PC-3 (cell line): Measurements from ENCODE around the gene TFDP2. TPM values are rescaled to one million over a fixed set of nuclear protein-coding genes. Genes with fewer than 3 reads are reported as not detected.

Source experiments
- ATAC-seq: fragments of 200-7000 bp; cut with Tn5 transposase; 2 replicates; pipeline ENCODE4 v1.9.1; 2020; ENCODE audit warnings: mild to moderate bottlenecking, moderate library complexity
- BruUV-seq: library from RNA; stranded (reverse); fragments of 400-500 nt; replicated peaks from 2 replicates; lab custom pipeline; 2021; lab: Mats Ljungman, UMichigan
- CTCF ChIA-PET: fragments of 300-600 bp; sonication (Branson Sonifier 250); formaldehyde crosslinking; loops from one replicate; lab custom pipeline; 2022; ENCODE audit warnings: antibody characterized with exemption; lab: Charles Lee
- POLR2A ChIA-PET: fragments of 300-600 bp; sonication (Branson Sonifier 250); formaldehyde crosslinking; loops from one replicate; lab custom pipeline; 2022; ENCODE audit warnings: antibody characterized with exemption; ENCODE audit not compliant: unreplicated experiment; lab: Charles Lee
- DNase-seq: peaks from one replicate; pipeline ENCODE4 v3.0.0-alpha.2; 2015
- H2AFZ ChIP-seq: fragments of 300-600 bp; sonication (generic); 2 replicates; pipeline ENCODE4 v1.6.0; 2016; ENCODE audit warnings: antibody characterized with exemption, low read length
- H3F3A ChIP-seq: fragments of 300-600 bp; sonication (generic); one replicate; pipeline ENCODE4 v1.6.0; 2017; ENCODE audit warnings: antibody characterized with exemption, low read length, control low read depth, mild to moderate bottlenecking; ENCODE audit not compliant: unreplicated experiment
- H3K27ac ChIP-seq: fragments of 300-600 bp; sonication (generic); 2 replicates; pipeline ENCODE4 v1.5.1; 2016; ENCODE audit warnings: mild to moderate bottlenecking, low read length
- H3K27me3 ChIP-seq: fragments of 300-600 bp; sonication (generic); 2 replicates; pipeline ENCODE4 v1.6.1; 2016; ENCODE audit warnings: low read length, mixed read lengths
- H3K36me3 ChIP-seq: fragments of 300-600 bp; sonication (generic); 2 replicates; pipeline ENCODE4 v1.6.1; 2016; ENCODE audit warnings: low read depth, mixed run types, low read length, mixed read lengths
- H3K4me1 ChIP-seq: fragments of 300-600 bp; sonication (generic); 2 replicates; pipeline ENCODE4 v1.5.1; 2016; ENCODE audit warnings: low read length; ENCODE audit not compliant: insufficient read depth
- H3K4me2 ChIP-seq: fragments of 300-600 bp; sonication (generic); 2 replicates; pipeline ENCODE4 v1.6.0; 2016; ENCODE audit warnings: low read length
- H3K4me3 ChIP-seq: fragments of 300-600 bp; sonication (generic); 2 replicates; pipeline ENCODE4 v1.5.1; 2016; ENCODE audit warnings: mild to moderate bottlenecking, low read length, mixed read lengths
- H3K79me2 ChIP-seq: fragments of 300-600 bp; sonication (generic); 2 replicates; pipeline ENCODE4 v1.6.1; 2017; ENCODE audit warnings: low read length, mixed read lengths
- H3K9ac ChIP-seq: fragments of 300-600 bp; sonication (generic); 2 replicates; pipeline ENCODE4 v1.6.0; 2016; ENCODE audit warnings: mild to moderate bottlenecking, low read length
- H3K9me2 ChIP-seq: fragments of 300-600 bp; sonication (generic); replicated peaks from 2 replicates; pipeline ENCODE4 v1.6.1; 2016; ENCODE audit warnings: mixed run types, low read length, mixed read lengths
- H3K9me3 ChIP-seq: fragments of 300-600 bp; sonication (generic); 2 replicates; pipeline ENCODE4 v1.6.1; 2016; ENCODE audit warnings: low read length, mixed read lengths
- H4K20me1 ChIP-seq: fragments of 300-600 bp; sonication (generic); 2 replicates; pipeline ENCODE4 v1.6.1; 2016; ENCODE audit warnings: low read length, mixed read lengths
- EZH2 ChIP-seq: fragments of 300-600 bp; sonication (generic); IDR thresholded peaks from one replicate; pipeline ENCODE4 v1.6.1; 2017; ENCODE audit warnings: antibody characterized with exemption, mild to moderate bottlenecking, low read length; ENCODE audit not compliant: unreplicated experiment
- EZH2phosphoT487 ChIP-seq: fragments of 300-600 bp; sonication (generic); IDR thresholded peaks from 2 replicates; pipeline ENCODE4 v1.6.1; 2018; ENCODE audit warnings: mild to moderate bottlenecking, antibody characterized with exemption, low read length, borderline replicate concordance
- intact Hi-C: fragments of 100-400 bp; cut with micrococcal nuclease; formaldehyde crosslinking; loops from 2 replicates; pipeline ENCODE4 v1.9.0; 2023
- total RNA-seq: library from RNA; depleted of rRNA; stranded (reverse); fragments of >200 nt; gene quantifications from 2 replicates; pipeline ENCODE4 v1.2.3, GENCODE V29; 2014
- TF ChIP-seq, protein P1 (sequence below): fragments of 300-600 bp; sonication (generic); conservative IDR thresholded peaks from 2 replicates; pipeline ENCODE4 v1.5.1; 2017; ENCODE audit warnings: antibody characterized with exemption, low read depth, mild to moderate bottlenecking, low read length

TFDP2 gene
- total RNA-seq, 1 experiment from 2014 or later: 37.9 TPM

DNA sequence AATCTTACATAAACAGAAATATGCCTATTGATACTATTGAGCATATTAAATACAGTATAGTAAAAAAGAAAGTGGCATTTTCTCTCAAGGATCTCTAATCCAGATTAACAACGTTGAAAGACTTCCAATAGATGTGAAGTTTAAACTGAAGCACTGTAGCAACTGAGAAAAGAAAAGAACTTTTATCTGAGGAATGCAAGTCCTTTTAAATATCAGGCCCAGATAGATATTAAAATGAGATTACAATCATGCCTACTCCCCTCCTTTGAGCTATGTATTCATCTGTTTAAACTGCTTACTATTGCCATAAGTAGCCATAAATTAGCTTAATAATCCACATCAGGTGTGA is 102.3 kb downstream of the TFDP2 start:
- Histone ChIP-seq H2AFZ (no peak overlapping the region), H3K79me2 (no peaks in the 10 kb centered on the region), H3K36me3 (no peaks in the 10 kb centered on the region), H3K27ac (no peak overlapping the region), H3K9ac (no peak overlapping the region), H3K27me3 (no peaks in the 10 kb centered on the region), H3K9me3 (no peaks in the 10 kb centered on the region), H3K4me3 (no peak overlapping the region), H3F3A (no peaks in the 10 kb centered on the region), H3K4me1 (no peaks in the 10 kb centered on the region), H4K20me1 (no peaks in the 10 kb centered on the region), H3K4me2 (no peak overlapping the region), H3K9me2 (no peaks in the 10 kb centered on the region)
- no TSS peak for BruUV-seq
- TF ChIP-seq, protein P1, sequence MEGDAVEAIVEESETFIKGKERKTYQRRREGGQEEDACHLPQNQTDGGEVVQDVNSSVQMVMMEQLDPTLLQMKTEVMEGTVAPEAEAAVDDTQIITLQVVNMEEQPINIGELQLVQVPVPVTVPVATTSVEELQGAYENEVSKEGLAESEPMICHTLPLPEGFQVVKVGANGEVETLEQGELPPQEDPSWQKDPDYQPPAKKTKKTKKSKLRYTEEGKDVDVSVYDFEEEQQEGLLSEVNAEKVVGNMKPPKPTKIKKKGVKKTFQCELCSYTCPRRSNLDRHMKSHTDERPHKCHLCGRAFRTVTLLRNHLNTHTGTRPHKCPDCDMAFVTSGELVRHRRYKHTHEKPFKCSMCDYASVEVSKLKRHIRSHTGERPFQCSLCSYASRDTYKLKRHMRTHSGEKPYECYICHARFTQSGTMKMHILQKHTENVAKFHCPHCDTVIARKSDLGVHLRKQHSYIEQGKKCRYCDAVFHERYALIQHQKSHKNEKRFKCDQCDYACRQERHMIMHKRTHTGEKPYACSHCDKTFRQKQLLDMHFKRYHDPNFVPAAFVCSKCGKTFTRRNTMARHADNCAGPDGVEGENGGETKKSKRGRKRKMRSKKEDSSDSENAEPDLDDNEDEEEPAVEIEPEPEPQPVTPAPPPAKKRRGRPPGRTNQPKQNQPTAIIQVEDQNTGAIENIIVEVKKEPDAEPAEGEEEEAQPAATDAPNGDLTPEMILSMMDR: no peak
- ATAC-seq (no peak), DNase-seq (no peak)
- POLR2A ChIA-PET: no interaction called here
- CTCF ChIA-PET: no interaction called here
- intact Hi-C loops: no loop called here

DNA sequence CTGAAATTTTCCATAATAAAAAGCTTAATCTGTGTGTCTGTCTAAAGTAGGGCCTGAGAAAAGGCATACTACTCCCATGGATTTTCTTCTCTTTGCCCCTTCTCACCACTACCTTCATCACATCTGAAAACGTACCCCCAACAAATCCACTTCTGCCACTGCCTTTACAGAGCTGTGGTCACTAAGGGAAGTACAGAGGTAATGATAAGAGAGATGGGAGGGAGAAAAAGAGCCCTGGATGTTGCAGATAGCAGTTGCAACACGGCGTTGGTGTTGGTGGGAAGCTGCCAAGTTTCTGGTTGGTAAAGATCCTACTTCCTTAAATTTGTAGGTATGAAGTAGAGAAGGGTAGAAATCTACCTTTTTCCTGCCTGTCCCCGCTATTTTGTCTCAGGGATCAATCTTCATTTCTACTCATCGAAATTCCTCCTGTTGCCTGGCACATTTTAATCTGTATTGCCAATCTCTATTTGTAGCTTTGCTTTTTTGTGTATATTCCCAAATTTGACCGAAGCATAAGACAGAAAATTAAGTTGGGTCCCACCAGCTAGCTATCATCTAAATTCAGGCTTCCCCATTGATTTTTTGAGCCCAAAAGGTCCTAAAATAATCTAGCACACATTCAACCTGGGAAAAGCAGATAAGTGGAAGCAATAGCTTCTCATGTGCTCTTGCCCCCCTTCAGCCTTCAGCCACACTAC is 102.9 kb downstream of the TFDP2 start:
- TF ChIP-seq, protein P1: no peak
- TF ChIP-seq EZH2phosphoT487 (no peak), EZH2 (no peak)
- no TSS peak for BruUV-seq
- Histone ChIP-seq H3K9ac (no peak overlapping the region), H4K20me1 (no peaks in the 10 kb centered on the region), H3K36me3 (no peaks in the 10 kb centered on the region), H3K9me2 (no peaks in the 10 kb centered on the region), H3K4me3 (no peak overlapping the region), H3K79me2 (no peaks in the 10 kb centered on the region), H3K4me2 (no peak overlapping the region), H3K9me3 (no peaks in the 10 kb centered on the region), H3K27me3 (no peaks in the 10 kb centered on the region), H3F3A (no peaks in the 10 kb centered on the region), H3K4me1 (no peaks in the 10 kb centered on the region), H3K27ac (no peak overlapping the region), H2AFZ (no peak overlapping the region)
- ChIA-PET POLR2A (no interaction called here), CTCF (no interaction called here)
- DNase-seq: no peak
- no peak for ATAC-seq
- intact Hi-C loops: no loop called here

DNA sequence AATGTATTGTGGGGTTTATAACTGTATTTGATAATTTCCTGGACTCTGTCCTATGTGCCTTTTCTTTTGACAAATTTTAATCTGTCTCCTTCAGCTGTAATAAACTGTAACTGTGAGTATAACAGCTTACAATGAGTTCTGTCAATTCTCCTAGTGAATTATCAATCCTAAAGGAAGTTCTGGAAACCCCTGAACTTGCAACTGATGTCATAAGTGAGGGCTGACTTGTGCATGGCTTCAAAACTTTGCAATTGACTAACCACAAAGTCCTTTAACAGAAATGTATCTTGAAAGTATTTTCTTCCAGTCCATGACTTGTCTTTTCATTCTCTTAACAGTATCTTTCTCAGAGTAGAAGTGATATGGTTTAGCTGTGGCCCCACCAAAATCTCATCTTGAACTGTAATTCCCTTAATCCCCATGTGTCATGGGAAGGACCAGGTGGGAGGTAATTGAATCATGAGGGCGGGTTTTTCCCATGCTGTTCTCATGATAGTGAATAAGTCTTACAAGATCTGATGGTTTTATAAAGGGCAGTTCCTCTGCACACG is 108.3 kb downstream of the TFDP2 start:
- Histone ChIP-seq H3K27me3 (no peaks in the 10 kb centered on the region), H4K20me1 (no peaks in the 10 kb centered on the region), H3K9ac (no peak overlapping the region), H3K79me2 (no peaks in the 10 kb centered on the region), H3K27ac (no peak overlapping the region), H3K36me3 (no peaks in the 10 kb centered on the region), H3F3A (no peaks in the 10 kb centered on the region), H3K9me2 (no peaks in the 10 kb centered on the region), H3K4me2 (no peak overlapping the region), H3K4me1 (peaks cover 7% of the 10 kb centered on the region; the same call in 1 of the 2 replicates), H3K4me3 (no peak overlapping the region), H2AFZ (no peak overlapping the region), H3K9me3 (no peaks in the 10 kb centered on the region)
- intact Hi-C loops: no loop called here
- DNase-seq (no peak), ATAC-seq (no peak)
- POLR2A ChIA-PET: no interaction called here
- CTCF ChIA-PET: no interaction called here
- no TSS peak for BruUV-seq
- TF ChIP-seq EZH2phosphoT487: no peak
